Gastroesophageal sphincter (tissue), 3 donors: ENCODE data around the gene C11orf42.

Experiments used
- CTCF ChIP-seq, 4 experiments: fragments of 200-600 bp in 2 of 4; fragments of 450-650 bp in 2 of 4; sonication (generic) in 1 of 4; IDR thresholded peaks; one replicate each; pipeline ENCODE4 v1.5.1; 2017 to 2019; ENCODE audit warnings: antibody characterized with exemption in 4 of 4, mild to moderate bottlenecking in 2 of 4, moderate library complexity in 2 of 4
- EP300 ChIP-seq: sonication (generic); formaldehyde crosslinking; IDR thresholded peaks from one replicate; pipeline ENCODE4 v1.6.1; 2017; ENCODE audit warnings: antibody characterized with exemption, mild to moderate bottlenecking
- POLR2A ChIP-seq, 2 donors: fragments of 450-650 bp; IDR thresholded peaks; one replicate each; pipeline ENCODE4 v1.6.1; 2017; ENCODE audit warnings: antibody characterized with exemption in 2 of 2, mild to moderate bottlenecking in 2 of 2, moderate library complexity in 1 of 2
- POLR2AphosphoS5 ChIP-seq: sonication (generic); formaldehyde crosslinking; IDR thresholded peaks from one replicate; pipeline ENCODE4 v1.6.1; 2017; ENCODE audit warnings: antibody characterized with exemption

- TF ChIP-seq CTCF (IDR thresholded peaks at IDR 0.05) (no peak), POLR2A (IDR thresholded peaks at IDR 0.05) (no peak), EP300 (no peak), POLR2AphosphoS5 (no peak)
Measured at GRCh38 chr11:6191742-6192141, 13.6 kb upstream of the C11orf42 start.
